CD4-positive, alpha-beta T cell treated with Interferon alpha-2 for 1 hour (primary cell): ENCODE data around the gene ZNF232.
"Not testable (repeated sequence)": the region's sequence is repeated elsewhere in the genome, so short reads cannot be mapped to it uniquely, and the experiment has no call there.

ENCODE experiments used
- DNase-seq, 2 donors: peaks; one replicate each; pipeline ENCODE4 v3.0.0-alpha.2; 2020 to 2022

The ZNF232 gene

DNA sequence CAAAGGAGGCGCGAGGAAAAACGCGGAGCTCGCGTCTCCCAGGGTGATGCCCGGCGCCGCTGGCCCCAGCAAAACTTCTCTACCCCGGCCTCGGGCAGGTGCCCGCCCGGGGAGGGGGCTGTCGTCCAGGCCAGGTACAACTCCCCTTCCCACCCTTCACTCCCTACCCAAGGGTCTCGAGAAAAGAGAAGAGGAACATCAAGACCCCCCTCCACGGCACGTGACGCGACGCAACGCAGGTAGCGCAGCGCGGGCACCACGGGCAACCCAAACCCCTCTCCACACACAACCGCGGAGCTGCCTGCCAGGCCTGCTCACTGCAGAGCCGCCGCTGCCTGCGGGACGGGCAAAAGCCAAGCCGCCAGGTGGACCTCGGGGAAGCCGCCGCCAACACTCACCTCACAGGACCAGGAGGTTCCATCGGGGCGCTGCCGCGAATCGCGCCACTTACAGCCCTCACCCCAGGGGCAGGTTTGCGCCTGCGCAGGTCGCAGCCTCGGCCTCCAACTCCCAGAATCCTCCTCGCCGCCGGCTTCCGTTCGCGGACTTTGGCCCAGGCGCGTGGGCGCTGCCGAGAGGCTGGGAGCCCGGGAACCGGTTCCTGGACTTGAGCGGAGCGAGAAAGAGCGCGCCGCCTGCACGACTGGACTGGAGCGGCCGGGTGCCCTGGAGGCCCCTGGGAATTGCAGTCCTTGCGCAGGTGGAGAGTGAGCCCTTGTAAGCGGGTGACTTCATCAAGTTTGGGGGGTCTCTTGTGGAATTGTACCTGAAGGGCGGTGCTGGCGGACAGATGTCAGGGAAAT lies at the start of gene ZNF232:
Gene ZNF232 (minus strand): TSS at position 477 of the 803 bp plus-strand sequence. CDS start 56 bp downstream, at position 421.
- peak; percentile 90 to 92 for DNase-seq

DNA sequence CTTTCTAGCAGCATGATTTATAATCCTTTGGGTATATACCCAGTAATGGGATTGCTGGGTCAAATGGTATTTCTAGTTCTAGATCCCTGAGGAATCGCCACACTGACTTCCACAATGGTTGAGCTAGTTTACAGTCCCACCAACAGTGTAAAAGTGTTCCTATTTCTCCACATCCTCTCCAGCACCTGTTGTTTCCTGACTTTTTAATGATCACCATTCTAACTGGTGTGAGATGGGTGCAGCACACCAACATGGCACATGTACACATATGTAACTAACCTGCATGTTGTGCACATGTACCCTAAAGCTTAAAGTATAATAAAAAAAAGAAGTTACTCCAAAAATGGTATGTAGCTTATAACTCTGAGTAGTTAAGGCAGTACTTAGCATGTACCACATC lies 49.0 kb upstream of the ZNF232 start:
- not testable (repeated sequence) for DNase-seq

DNA sequence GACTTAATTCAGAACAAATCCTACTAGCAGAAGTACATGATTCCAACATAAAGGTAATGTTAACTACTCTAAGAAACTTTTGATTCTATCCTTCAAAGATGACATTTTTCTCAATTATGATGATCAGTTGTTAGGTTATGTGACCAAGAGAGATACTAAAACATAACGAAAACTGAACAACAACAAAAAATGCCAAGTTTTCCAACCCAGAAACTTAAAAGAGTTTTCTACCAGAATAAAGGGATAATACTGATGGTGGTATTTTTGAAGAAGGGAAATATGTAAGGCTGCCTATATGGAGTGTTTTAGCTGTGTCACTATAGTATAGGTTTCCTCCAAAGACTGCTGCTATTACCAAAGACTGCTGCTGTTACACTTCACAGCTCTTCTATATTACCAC lies 34.4 kb upstream of the ZNF232 start:
- DNase-seq, result not testable (repeated sequence)

- not testable (repeated sequence) for DNase-seq
These were observed 31.2 kb upstream of the ZNF232 start for GRCh38 chr17:5142877-5143276.

GRCh38 chr17:5139458-5139732 lies 27.7 kb upstream of the ZNF232 start:
- DNase-seq, result no peak

DNA sequence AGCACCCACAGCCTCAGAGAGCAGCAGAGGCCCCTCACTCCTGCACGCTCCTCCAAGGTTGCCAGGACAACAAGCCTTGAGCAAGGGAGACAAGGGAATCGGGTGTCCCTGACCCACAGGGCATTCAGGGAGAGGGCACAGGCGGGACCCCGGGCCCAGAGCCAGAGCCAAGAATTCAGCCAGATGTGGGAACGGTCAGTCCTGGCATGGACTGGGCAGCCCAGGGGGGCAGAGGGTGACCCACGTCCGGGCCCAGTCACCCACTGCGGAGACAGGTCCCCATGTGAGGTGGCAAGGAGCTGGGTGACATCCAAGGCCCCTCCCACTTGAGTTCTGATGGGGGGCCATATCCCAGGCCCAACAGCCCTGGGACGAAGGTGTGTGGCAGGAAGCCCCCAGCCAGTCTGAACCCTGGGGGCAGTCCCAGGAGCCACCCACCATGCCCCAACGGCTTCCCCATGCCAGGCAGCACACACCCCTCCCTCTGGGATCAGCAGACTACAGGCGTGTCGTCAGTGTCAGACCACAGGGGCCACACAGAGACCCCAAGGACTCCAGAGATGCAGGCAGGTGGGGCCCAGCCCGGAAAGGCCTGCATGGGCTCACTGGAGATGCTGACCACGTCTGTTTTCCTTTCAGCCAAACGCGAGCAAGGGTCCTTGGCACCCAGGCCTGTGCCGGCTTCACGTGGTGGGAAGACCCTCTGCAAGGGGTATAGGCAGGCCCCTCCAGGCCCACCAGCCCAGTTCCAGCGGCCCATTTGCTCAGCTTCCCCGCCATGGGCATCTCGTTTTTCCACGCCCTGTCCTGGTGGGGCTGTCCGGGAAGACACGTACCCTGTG lies 27.2 kb upstream of the ZNF232 start:
- no peak for DNase-seq

DNA sequence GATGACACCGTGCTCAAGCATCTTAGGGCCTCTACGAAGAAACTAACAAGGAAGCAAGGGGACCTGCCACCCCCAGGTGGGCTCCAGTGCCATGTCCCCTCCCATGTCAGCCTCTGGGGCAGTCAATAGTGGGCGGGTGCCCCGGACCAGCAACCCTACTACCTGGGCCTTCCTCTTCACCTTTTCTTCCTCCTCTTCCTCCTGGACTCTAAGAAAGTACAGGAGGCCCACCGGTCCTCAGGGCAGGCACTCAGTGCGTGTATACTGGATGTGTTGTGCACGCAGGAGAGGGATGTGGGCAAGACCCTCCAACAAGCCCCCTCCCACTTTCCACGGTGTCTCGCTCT lies 26.5 kb upstream of the ZNF232 start:
- DNase-seq, result not testable (repeated sequence)

- not testable (repeated sequence) for DNase-seq
These were observed 26.0 kb upstream of the ZNF232 start for GRCh38 chr17:5137511-5138197.

DNA sequence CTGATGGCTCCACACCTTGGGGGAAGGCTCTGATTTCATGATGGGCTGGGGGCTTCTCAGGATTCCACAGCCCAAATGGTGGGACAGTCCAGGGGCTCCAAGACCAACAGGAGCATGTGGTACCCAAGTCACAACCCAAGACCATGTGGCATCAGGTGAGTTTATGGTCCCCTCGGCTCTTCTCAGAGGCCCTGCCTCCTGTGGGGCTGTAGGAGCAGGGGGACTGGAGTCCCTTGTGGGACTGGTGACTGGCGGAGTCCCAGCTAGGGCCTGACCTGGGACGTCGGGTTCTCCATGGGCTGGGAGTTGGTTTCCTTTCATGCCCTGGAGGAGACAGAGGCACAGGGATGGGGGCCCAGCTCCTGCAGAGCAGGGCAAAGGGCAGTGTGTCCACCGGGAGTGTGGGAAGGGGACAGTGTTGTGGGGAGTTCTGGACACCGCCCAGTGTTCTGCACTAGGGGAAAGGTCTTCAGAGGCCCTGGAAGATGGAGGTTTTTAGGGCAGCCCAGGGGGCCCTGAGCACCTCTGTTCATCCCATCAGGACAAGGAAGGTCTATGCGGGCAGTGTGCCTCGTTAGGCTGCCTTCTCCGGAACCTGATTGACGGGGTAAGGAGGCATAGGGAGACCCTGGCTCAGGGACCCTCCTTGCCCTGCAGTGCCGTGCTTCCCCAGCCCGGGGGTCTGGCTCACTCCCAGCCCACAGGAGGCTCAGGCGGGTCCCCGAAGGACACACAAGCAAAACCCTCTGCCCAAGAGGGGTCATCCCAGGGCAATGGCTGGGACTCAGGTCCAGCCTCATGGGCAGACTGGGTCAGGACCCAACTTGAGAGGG lies 25.1 kb upstream of the ZNF232 start:
- not testable (repeated sequence) for DNase-seq

GRCh38 chr17:5135726-5136579 lies 24.3 kb upstream of the ZNF232 start:
- DNase-seq, result no peak

- not testable (repeated sequence) for DNase-seq
These were observed 23.5 kb upstream of the ZNF232 start for GRCh38 chr17:5135131-5135712.

GRCh38 chr17:5134571-5134970 lies 22.9 kb upstream of the ZNF232 start:
- not testable (repeated sequence) for DNase-seq

- not testable (repeated sequence) for DNase-seq
These were observed 22.3 kb upstream of the ZNF232 start for GRCh38 chr17:5133961-5134360.

DNA sequence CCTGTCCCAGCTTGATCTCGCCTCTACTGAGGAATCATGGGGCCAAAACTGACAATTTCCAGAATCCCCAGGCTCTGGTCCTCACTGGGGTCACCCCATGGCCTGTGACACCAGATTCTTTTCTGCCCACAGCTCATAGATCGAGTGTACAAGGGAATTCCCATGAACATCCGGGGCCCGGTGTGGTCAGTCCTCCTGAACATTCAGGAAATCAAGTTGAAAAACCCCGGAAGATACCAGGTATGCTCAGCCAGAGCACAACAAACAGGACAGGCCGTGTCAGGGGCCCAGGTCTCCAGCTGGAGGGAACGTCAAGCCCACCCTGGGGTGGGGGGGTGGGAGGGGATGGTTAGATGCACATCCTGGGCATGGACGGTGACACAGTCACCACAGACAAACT lies 21.6 kb upstream of the ZNF232 start:
- DNase-seq, result no peak

GRCh38 chr17:5132503-5133225 lies 21.0 kb upstream of the ZNF232 start:
- DNase-seq, result not testable (repeated sequence)

- not testable (repeated sequence) for DNase-seq
These were observed 20.3 kb upstream of the ZNF232 start for GRCh38 chr17:5131799-5132502.

DNA sequence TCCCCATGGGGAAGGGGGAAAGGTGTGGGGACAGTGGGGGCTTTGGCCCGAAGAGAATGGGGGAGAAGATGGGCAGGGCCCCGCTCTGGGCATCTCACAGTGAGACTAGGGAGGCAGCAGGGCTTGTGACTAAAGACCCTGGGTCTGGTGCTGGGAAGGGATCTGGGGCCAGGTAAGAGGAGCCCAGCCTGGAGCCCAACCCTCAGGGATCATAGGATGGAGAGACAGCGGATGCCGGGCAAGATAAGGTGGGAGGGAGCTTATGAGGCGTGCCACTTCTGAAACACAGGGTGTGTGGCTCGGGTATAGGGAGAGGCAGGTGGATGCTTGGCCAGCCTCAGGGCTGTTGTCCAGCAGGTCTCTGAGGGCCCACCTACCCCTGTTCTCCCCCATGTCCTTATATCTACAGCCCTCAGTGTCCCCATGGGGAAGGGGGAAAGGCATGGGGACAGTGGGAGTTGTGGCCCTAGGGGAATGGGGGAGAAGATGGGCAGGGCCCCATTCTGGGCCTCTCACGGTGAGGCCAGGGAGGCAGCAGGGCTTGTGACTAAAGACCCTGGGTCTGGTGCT lies 19.6 kb upstream of the ZNF232 start:
- no peak for DNase-seq

DNA sequence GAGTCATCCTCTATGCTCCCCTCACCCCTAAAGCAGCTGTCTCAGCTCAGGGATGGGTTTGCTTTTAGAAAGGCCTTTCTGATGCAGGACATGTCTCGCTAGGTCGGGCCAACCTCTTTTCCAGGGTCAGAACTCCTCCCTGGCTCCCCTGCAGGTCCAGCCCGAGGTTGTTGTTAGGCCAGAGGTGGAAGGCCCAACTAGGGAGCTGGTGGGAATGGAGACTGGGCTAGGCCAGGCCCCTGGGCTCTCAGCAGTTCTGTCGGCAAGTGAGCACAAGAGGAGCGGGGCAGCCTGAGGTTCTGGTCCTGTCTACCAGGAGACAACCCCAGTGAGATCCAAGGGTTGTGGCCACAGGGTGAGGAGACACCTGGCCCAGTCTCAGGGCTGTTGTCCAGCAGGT lies 19.0 kb upstream of the ZNF232 start:
- not testable (repeated sequence) for DNase-seq

DNA sequence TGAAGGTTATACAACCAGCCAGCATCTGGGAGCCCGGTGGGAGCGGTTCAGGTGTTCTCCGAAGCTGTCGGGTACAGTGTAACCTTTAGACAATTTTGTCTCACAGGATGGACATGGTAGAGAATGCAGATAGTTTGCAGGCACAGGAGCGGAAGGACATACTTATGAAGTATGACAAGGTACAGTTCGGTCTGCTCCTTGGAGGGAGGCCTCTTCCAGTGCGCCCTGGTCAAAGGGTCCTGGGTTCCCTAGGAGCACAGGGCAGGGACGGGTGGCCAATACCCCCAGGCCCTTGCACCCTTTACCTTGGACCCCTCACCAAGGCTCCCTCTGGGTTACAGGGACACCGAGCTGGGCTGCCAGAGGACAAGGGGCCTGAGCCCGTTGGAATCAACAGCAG lies 18.6 kb upstream of the ZNF232 start:
- not testable (repeated sequence) for DNase-seq
